HepG2 (cell line): ENCODE measurements around the gene BRAF. TPM values are rescaled to one million over a fixed set of nuclear protein-coding genes. Genes with fewer than 3 reads are reported as not detected.
A peak's percentile ranks its signal among the peaks of the same experiment; 100 is the strongest.

Experiments
- ARID2 ChIP-seq: sonication (generic); formaldehyde crosslinking; IDR thresholded peaks from 2 replicates; pipeline ENCODE4 v1.8.1; 2022; ENCODE audit warnings: mild to moderate bottlenecking, missing genetic modification reagents, borderline replicate concordance
- ATAD3A ChIP-seq: sonication (generic); formaldehyde crosslinking; IDR thresholded peaks from 2 replicates; pipeline ENCODE4 v1.4.0; 2020; ENCODE audit warnings: missing genetic modification reagents
- BHLHE40 ChIP-seq: IDR thresholded peaks from 2 replicates; pipeline ENCODE4 v1.6.1; 2011; ENCODE audit warnings: low read length, improper control_type of control experiment
- CCDC6 ChIP-seq: sonication (generic); formaldehyde crosslinking; IDR thresholded peaks from 2 replicates; pipeline ENCODE4 v1.8.1; 2022; ENCODE audit warnings: mild to moderate bottlenecking, missing genetic modification reagents, moderate library complexity
- EED ChIP-seq: sonication (generic); formaldehyde crosslinking; IDR thresholded peaks from 2 replicates; pipeline ENCODE4 v1.5.0; 2020; ENCODE audit warnings: mild to moderate bottlenecking, missing genetic modification reagents
- FOXP1 ChIP-seq, 2 experiments: fragments of 450-650 bp in 1 of 2; IDR thresholded peaks; 2 replicates each; pipeline ENCODE4 v1.6.1; 2017 to 2018; ENCODE audit warnings: antibody characterized with exemption in 1 of 2
- GABPB1 ChIP-seq: IDR thresholded peaks from 2 replicates; pipeline ENCODE4 v1.6.1; 2016; ENCODE audit warnings: mild to moderate bottlenecking, missing genetic modification reagents, moderate library complexity, missing compliant biosample characterization
- HIC2 ChIP-seq: sonication (generic); formaldehyde crosslinking; IDR thresholded peaks from 2 replicates; pipeline ENCODE4 v1.9.0; 2022; ENCODE audit warnings: low read depth, missing genetic modification reagents
- HNF4A ChIP-seq: sonication (generic); formaldehyde crosslinking; IDR thresholded peaks from 2 replicates; pipeline ENCODE4 v1.4.0; 2020; ENCODE audit warnings: missing genetic modification reagents
- HNRNPLL ChIP-seq: fragments of 200-400 bp; formaldehyde crosslinking; IDR thresholded peaks from 2 replicates; pipeline ENCODE4 v1.6.1; 2017; ENCODE audit warnings: mild to moderate bottlenecking, low read depth, low read length; ENCODE audit not compliant: poor library complexity, severe bottlenecking
- KLF16 ChIP-seq, 2 experiments: sonication (generic) in 1 of 2; formaldehyde crosslinking in 1 of 2; IDR thresholded peaks; 2 replicates each; pipeline versions ENCODE4 v1.6.1 to v1.8.0; 2016 to 2023; ENCODE audit warnings: missing genetic modification reagents in 2 of 2, missing compliant biosample characterization in 1 of 2
- NR3C1 ChIP-seq: sonication (generic); formaldehyde crosslinking; IDR thresholded peaks from 2 replicates; pipeline ENCODE4 v1.4.0; 2020; ENCODE audit warnings: missing genetic modification reagents
- PAF1 ChIP-seq: IDR thresholded peaks from 2 replicates; pipeline ENCODE4 v1.6.1; 2016; ENCODE audit warnings: missing genetic modification reagents, missing compliant biosample characterization
- SMC3 ChIP-seq: IDR thresholded peaks from 2 replicates; pipeline ENCODE4 v1.6.1; 2011; ENCODE audit warnings: low read length, improper control_type of control experiment
- SRSF4 ChIP-seq: fragments of 200-400 bp; formaldehyde crosslinking; IDR thresholded peaks from one replicate; pipeline ENCODE4 v1.6.1; 2018; ENCODE audit warnings: mild to moderate bottlenecking, low read depth, low read length, moderate library complexity; ENCODE audit not compliant: poor library complexity, severe bottlenecking
- TFE3 ChIP-seq: IDR thresholded peaks from 2 replicates; pipeline ENCODE4 v1.6.1; 2016
- ZBTB7B ChIP-seq: sonication (generic); formaldehyde crosslinking; IDR thresholded peaks from 2 replicates; pipeline ENCODE4 v1.4.0; 2020; ENCODE audit warnings: missing genetic modification reagents
- ZNF121 ChIP-seq: sonication (generic); formaldehyde crosslinking; IDR thresholded peaks from 2 replicates; pipeline ENCODE4 v1.5.0; 2020; ENCODE audit warnings: mild to moderate bottlenecking, missing genetic modification reagents
- ZNF274 ChIP-seq: sonication (generic); formaldehyde crosslinking; IDR thresholded peaks from 2 replicates; pipeline ENCODE4 v1.5.1; 2020; ENCODE audit warnings: mild to moderate bottlenecking, missing genetic modification reagents
- ZNF446 ChIP-seq: sonication (generic); formaldehyde crosslinking; IDR thresholded peaks from 2 replicates; pipeline ENCODE4 v1.5.0; 2020; ENCODE audit warnings: mild to moderate bottlenecking, missing genetic modification reagents
- ZNF484 ChIP-seq: sonication (generic); formaldehyde crosslinking; IDR thresholded peaks from 2 replicates; pipeline ENCODE4 v1.5.1; 2020; ENCODE audit warnings: mild to moderate bottlenecking, low read depth, missing genetic modification reagents, borderline replicate concordance
- polyA plus RNA-seq, 8 experiments: library from polyadenylated mRNA; depleted of rRNA in 3 of 8; stranded (reverse) in 7 of 8; unstranded in 1 of 8; fragments of >200 nt; fragmentation: Illumina TruSeq in 4 of 8; extraction: Trizol in 4 of 8; gene quantifications; 2 replicates each; pipeline versions ENCODE4 v1.2.1 to v1.2.3, GENCODE V29; 2011 to 2016; ENCODE audit warnings: low read depth in 4 of 8, missing spikeins in 1 of 8, mixed read lengths in 1 of 8; ENCODE audit not compliant: insufficient read depth in 1 of 8
- total RNA-seq, 5 experiments: library from RNA; depleted of rRNA; stranded (reverse); fragments of >200 nt; fragmentation: Illumina TruSeq; extraction: Trizol; gene quantifications; 2 replicates each; pipeline ENCODE4 v1.2.3, GENCODE V29; 2016; ENCODE audit warnings: low read depth in 1 of 5
- TF ChIP-seq, protein P1 (sequence below): sonication (generic); formaldehyde crosslinking; IDR thresholded peaks from 2 replicates; pipeline ENCODE4 v1.5.0; 2020; ENCODE audit warnings: missing genetic modification reagents, mild to moderate bottlenecking, borderline replicate concordance
- TF ChIP-seq, protein P2 (sequence below): sonication (generic); formaldehyde crosslinking; IDR thresholded peaks from 2 replicates; pipeline ENCODE4 v1.4.0; 2020; ENCODE audit warnings: missing genetic modification reagents, mild to moderate bottlenecking, borderline replicate concordance
- TF ChIP-seq, protein P3 (sequence below): sonication (generic); formaldehyde crosslinking; conservative IDR thresholded peaks from 2 replicates; pipeline ENCODE4 v1.8.1; 2023; ENCODE audit warnings: missing genetic modification reagents

Gene BRAF
- total and polyA plus RNA-seq, 2 of the 13 experiments (the other 11 are each of a cell fraction or from before 2014, with no cell fraction given) = 12.5 to 13.4 TPM

- TF ChIP-seq, protein P1, sequence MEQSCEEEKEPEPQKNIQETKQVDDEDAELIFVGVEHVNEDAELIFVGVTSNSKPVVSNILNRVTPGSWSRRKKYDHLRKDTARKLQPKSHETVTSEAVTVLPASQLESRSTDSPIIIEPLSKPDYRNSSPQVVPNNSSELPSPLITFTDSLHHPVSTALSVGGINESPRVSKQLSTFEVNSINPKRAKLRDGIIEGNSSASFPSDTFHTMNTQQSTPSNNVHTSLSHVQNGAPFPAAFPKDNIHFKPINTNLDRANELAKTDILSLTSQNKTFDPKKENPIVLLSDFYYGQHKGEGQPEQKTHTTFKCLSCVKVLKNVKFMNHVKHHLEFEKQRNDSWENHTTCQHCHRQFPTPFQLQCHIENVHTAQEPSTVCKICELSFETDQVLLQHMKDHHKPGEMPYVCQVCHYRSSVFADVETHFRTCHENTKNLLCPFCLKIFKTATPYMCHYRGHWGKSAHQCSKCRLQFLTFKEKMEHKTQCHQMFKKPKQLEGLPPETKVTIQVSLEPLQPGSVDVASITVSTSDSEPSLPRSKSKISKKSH = no peak
- TF ChIP-seq SMC3 (no peak), NR3C1 (CRISPR knock-in tag) (no peak), HNF4A (CRISPR knock-in tag) (no peak), ZNF484 (CRISPR knock-in tag) (no peak), TFE3 (no peak), ZNF446 (CRISPR knock-in tag) (no peak), PAF1 (CRISPR knock-in tag) (no peak), HIC2 (CRISPR knock-in tag) (no peak), CCDC6 (CRISPR knock-in tag) (peak; percentile 48; the same call in 1 of the 2 replicates), BHLHE40 (no peak), EED (CRISPR knock-in tag) (no peak), HNRNPLL (no peak), FOXP1 (IDR thresholded peaks at IDR 0.05) (no peak), FOXP1 (CRISPR knock-in tag; IDR thresholded peaks at IDR 0.05) (no peak), ARID2 (CRISPR knock-in tag) (no peak), KLF16 (CRISPR knock-in tag; IDR thresholded peaks at IDR 0.05) (no peak), GABPB1 (CRISPR knock-in tag) (peak; percentile 75), ZNF121 (CRISPR knock-in tag) (no peak), ZBTB7B (CRISPR knock-in tag) (no peak; the same call in 1 of the 2 replicates), ZNF274 (0 out of 2 replicates have a peak, but pooled peaks have one; percentile 20), ATAD3A (no peak), SRSF4 (no peak)
- TF ChIP-seq, protein P2, sequence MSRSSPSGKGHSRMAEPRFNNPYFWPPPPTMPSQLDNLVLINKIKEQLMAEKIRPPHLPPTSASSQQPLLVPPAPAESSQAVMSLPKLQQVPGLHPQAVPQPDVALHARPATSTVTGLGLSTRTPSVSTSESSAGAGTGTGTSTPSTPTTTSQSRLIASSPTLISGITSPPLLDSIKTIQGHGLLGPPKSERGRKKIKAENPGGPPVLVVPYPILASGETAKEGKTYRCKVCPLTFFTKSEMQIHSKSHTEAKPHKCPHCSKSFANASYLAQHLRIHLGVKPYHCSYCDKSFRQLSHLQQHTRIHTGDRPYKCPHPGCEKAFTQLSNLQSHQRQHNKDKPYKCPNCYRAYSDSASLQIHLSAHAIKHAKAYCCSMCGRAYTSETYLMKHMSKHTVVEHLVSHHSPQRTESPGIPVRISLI (CRISPR knock-in tag) = no peak
- TF ChIP-seq, protein P3, sequence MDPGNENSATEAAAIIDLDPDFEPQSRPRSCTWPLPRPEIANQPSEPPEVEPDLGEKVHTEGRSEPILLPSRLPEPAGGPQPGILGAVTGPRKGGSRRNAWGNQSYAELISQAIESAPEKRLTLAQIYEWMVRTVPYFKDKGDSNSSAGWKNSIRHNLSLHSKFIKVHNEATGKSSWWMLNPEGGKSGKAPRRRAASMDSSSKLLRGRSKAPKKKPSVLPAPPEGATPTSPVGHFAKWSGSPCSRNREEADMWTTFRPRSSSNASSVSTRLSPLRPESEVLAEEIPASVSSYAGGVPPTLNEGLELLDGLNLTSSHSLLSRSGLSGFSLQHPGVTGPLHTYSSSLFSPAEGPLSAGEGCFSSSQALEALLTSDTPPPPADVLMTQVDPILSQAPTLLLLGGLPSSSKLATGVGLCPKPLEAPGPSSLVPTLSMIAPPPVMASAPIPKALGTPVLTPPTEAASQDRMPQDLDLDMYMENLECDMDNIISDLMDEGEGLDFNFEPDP (CRISPR knock-in tag) = no peak
These were observed at the start of gene BRAF (continued) for GRCh38 chr7:140924821-140925421.
